ENCODE data around the gene EIF5.

The EIF5 gene

DNA sequence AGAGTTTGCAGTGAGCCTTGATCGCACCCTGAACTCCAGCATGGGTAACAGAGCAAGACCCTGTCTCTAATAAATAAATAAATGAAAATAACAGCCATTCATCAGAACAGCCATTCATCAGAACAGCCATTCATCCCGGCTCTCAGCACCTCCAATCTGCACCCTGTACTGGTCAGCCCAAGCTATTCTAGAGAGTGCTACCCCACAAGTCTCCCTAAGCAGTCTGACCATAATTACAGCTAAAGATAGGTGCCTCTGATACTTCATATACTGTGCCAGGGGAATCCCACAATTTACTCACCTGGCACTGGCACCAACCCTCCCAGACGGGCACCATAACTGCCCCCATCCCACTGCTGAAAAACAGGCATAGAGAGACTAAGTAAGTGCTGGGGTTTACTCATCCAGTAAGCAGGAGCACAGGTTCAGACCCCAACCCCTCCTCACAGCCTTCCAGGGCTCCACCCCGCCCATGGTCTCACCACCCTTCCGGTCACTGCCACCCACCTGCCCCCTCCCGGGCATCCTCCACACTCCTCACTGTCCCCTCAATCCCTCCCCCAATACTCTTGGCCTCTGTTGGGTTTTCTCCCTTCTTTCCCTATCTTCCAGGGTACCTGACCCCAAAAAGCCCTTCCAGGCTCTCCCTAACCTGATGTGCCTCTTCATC is 15.2 kb upstream of the EIF5 start:
- no peak for DNase-seq (ENCODE audit: low read depth)
- TF ChIP-seq, protein P1, sequence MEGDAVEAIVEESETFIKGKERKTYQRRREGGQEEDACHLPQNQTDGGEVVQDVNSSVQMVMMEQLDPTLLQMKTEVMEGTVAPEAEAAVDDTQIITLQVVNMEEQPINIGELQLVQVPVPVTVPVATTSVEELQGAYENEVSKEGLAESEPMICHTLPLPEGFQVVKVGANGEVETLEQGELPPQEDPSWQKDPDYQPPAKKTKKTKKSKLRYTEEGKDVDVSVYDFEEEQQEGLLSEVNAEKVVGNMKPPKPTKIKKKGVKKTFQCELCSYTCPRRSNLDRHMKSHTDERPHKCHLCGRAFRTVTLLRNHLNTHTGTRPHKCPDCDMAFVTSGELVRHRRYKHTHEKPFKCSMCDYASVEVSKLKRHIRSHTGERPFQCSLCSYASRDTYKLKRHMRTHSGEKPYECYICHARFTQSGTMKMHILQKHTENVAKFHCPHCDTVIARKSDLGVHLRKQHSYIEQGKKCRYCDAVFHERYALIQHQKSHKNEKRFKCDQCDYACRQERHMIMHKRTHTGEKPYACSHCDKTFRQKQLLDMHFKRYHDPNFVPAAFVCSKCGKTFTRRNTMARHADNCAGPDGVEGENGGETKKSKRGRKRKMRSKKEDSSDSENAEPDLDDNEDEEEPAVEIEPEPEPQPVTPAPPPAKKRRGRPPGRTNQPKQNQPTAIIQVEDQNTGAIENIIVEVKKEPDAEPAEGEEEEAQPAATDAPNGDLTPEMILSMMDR (IDR thresholded peaks at IDR 0.05; ENCODE audit: low read depth, low read length, missing control alignments), result no peak
- no peak overlapping the region for H3K4me3 ChIP-seq (ENCODE audit: low read depth, low read length)
- in situ Hi-C loops (cut with HindIII; ENCODE audit: low sequenced_read_pairs), result no loop called here

GRCh38 chr14:103319422-103319821 is 14.6 kb upstream of the EIF5 start:
- no peak overlapping the region for H3K4me3 ChIP-seq (ENCODE audit: low read depth, low read length)
- DNase-seq (ENCODE audit: low read depth), result no peak
- TF ChIP-seq, protein P1 (IDR thresholded peaks at IDR 0.05; ENCODE audit: low read depth, low read length, missing control alignments), result no peak
- in situ Hi-C loops (cut with HindIII; ENCODE audit: low sequenced_read_pairs), result no loop called here

DNA sequence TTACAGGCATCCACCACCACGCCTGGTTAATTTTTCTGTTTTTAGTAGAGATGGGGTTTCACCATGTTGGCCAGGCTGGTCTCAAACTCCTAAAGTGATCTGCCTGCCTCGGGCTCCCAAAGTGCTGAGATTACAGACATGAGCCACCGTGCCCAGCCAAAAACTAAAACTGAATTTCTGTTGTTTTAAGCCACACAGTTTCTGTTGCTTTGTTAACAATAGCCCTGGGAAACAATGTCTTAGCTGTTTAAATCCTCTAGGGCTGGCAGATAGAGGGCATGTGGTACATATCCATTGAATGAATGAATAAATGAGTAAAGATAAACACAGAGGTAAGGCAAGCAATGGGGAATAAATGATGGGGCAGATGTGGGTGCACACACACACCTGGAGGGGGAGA is 8.0 kb upstream of the EIF5 start:
- TF ChIP-seq, protein P1 (IDR thresholded peaks at IDR 0.05; ENCODE audit: low read depth, low read length, missing control alignments), result no peak
- H3K4me3 ChIP-seq (ENCODE audit: low read depth, low read length), result no peak overlapping the region
- DNase-seq (ENCODE audit: low read depth), result no peak
- in situ Hi-C loops (cut with HindIII; ENCODE audit: low sequenced_read_pairs), result no loop called here

- TF ChIP-seq, protein P1 (IDR thresholded peaks at IDR 0.05; ENCODE audit: low read depth, low read length, missing control alignments), result no peak
- in situ Hi-C loops (cut with HindIII; ENCODE audit: low sequenced_read_pairs), result no loop called here
- H3K4me3 ChIP-seq (ENCODE audit: low read depth, low read length), result no peak overlapping the region
- no peak for DNase-seq (ENCODE audit: low read depth)
These were observed 5.1 kb upstream of the EIF5 start for GRCh38 chr14:103328941-103329340.

- TF ChIP-seq, protein P1 (IDR thresholded peaks at IDR 0.05; ENCODE audit: low read depth, low read length, missing control alignments), result no peak
- H3K4me3 ChIP-seq (ENCODE audit: low read depth, low read length), result no peak overlapping the region
- DNase-seq (ENCODE audit: low read depth), result no peak
- in situ Hi-C loops (cut with HindIII; ENCODE audit: low sequenced_read_pairs), result no loop called here
These were observed 4.4 kb upstream of the EIF5 start for GRCh38 chr14:103329401-103330347.

GRCh38 chr14:103330536-103330935 is 3.5 kb upstream of the EIF5 start:
- H3K4me3 ChIP-seq (ENCODE audit: low read depth, low read length), result no peak overlapping the region
- TF ChIP-seq, protein P1 (IDR thresholded peaks at IDR 0.05; ENCODE audit: low read depth, low read length, missing control alignments), result no peak
- DNase-seq (ENCODE audit: low read depth), result no peak
- in situ Hi-C loops (cut with HindIII; ENCODE audit: low sequenced_read_pairs), result no loop called here

Data from astrocyte of the cerebellum (primary cell).